Fibroblast of lung (primary cell): Measurements from ENCODE around the gene ERGIC3. TPM values are rescaled to one million over a fixed set of nuclear protein-coding genes. Genes with fewer than 3 reads are reported as not detected.
A peak's percentile ranks its signal among the peaks of the same experiment; 100 is the strongest.

Experiments used
- DNase-seq, 2 donors: peaks; one replicate each; pipeline versions ENCODE4 v3.0.0 to v3.0.0-alpha.2; 2010; ENCODE audit warnings: low read depth in 2 of 2
- H2AFZ ChIP-seq: 2 replicates; pipeline ENCODE4 v1.5.1; 2012; ENCODE audit warnings: low read length, control low read depth, inconsistent platforms
- H3K27ac ChIP-seq: 2 replicates; pipeline ENCODE4 v1.5.1; 2011; ENCODE audit warnings: low read length, control low read depth; ENCODE audit not compliant: insufficient read depth
- H3K27me3 ChIP-seq: 2 replicates; pipeline ENCODE4 v1.5.1; 2011; ENCODE audit warnings: mild to moderate bottlenecking, low read length; ENCODE audit not compliant: control insufficient read depth, insufficient read depth
- H3K36me3 ChIP-seq: 2 replicates; pipeline ENCODE4 v1.5.1; 2011; ENCODE audit warnings: low read length; ENCODE audit not compliant: control insufficient read depth, insufficient read depth
- H3K4me1 ChIP-seq: 2 replicates; pipeline ENCODE4 v1.5.1; 2011; ENCODE audit warnings: low read length; ENCODE audit not compliant: control insufficient read depth, insufficient read depth; ENCODE audit errors: extremely low read depth
- H3K4me2 ChIP-seq: 2 replicates; pipeline ENCODE4 v1.5.1; 2011; ENCODE audit warnings: low read length, control low read depth; ENCODE audit not compliant: insufficient read depth; ENCODE audit errors: extremely low read depth
- H3K4me3 ChIP-seq, 4 experiments: fragments of 200-600 bp in 1 of 4; sonication (generic) in 1 of 4; replicated peaks in 1 of 4; 2 replicates each; pipeline ENCODE4 v1.5.1; 2011 to 2016; ENCODE audit warnings: low read length in 4 of 4, low read depth in 3 of 4, mild to moderate bottlenecking in 3 of 4, control low read depth in 2 of 4, inconsistent platforms in 1 of 4, mixed read lengths in 1 of 4; ENCODE audit not compliant: insufficient read depth in 1 of 4; ENCODE audit errors: control extremely low read depth in 1 of 4
- H3K79me2 ChIP-seq: 2 replicates; pipeline ENCODE4 v1.5.1; 2012; ENCODE audit warnings: mild to moderate bottlenecking, low read length, inconsistent platforms; ENCODE audit not compliant: control insufficient read depth, insufficient read depth
- H3K9ac ChIP-seq: 2 replicates; pipeline ENCODE4 v1.5.1; 2011; ENCODE audit warnings: mild to moderate bottlenecking, low read length, control low read depth; ENCODE audit not compliant: insufficient read depth
- H3K9me3 ChIP-seq: 2 replicates; pipeline ENCODE4 v1.5.1; 2012; ENCODE audit warnings: low read depth, low read length; ENCODE audit not compliant: control insufficient read depth, insufficient read depth
- H4K20me1 ChIP-seq: 2 replicates; pipeline ENCODE4 v1.5.1; 2011; ENCODE audit warnings: low read length; ENCODE audit not compliant: control insufficient read depth, insufficient read depth; ENCODE audit errors: extremely low read depth
- CTCF ChIP-seq, 2 donors: IDR thresholded peaks in 1 of 2; conservative IDR thresholded peaks in 1 of 2; 1 replicate in 1 of 2; 2 replicates in 1 of 2; pipeline ENCODE4 v1.5.1; 2011 to 2012; ENCODE audit warnings: low read length in 2 of 2, control low read depth in 1 of 2, inconsistent platforms in 1 of 2, low read depth in 1 of 2, mild to moderate bottlenecking in 1 of 2
- EZH2 ChIP-seq: IDR thresholded peaks from 2 replicates; pipeline ENCODE4 v1.5.1; 2012; ENCODE audit warnings: low read length, control low read depth, mild to moderate bottlenecking; ENCODE audit errors: missing control alignments
- polyA plus RNA-seq, 2 donors: library from polyadenylated mRNA; depleted of rRNA in 1 of 2; stranded (reverse) in 1 of 2; unstranded in 1 of 2; fragments of >200 nt; gene quantifications; 2 replicates each; pipeline ENCODE4 v1.2.1, GENCODE V29; 2011 to 2012; ENCODE audit warnings: missing spikeins in 1 of 2
- total RNA-seq: library from RNA; depleted of rRNA; stranded (reverse); fragments of >200 nt; gene quantifications from 2 replicates; pipeline ENCODE4 v1.2.1, GENCODE V29; 2014

Gene ERGIC3
- total and polyA plus RNA-seq, 2 donors (not counting 1 experiment from before 2014, with no cell fraction given), result 335 to 355 TPM

GRCh38 chr20:35523298-35523888 is 18.5 kb upstream of the ERGIC3 start:
- Histone ChIP-seq H3K36me3 (no peaks in the 10 kb centered on the region), H3K9me3 (no peaks in the 10 kb centered on the region), H3K79me2 (no peaks in the 10 kb centered on the region), H3K4me3 (no peak overlapping the region), H4K20me1 (no peaks in the 10 kb centered on the region), H3K9ac (no peak overlapping the region), H3K4me2 (no peak overlapping the region), H2AFZ (no peak overlapping the region), H3K27me3 (no peaks in the 10 kb centered on the region), H3K4me1 (no peaks in the 10 kb centered on the region), H3K27ac (no peak overlapping the region)
- no peak for DNase-seq
- no peak for TF ChIP-seq EZH2
- peak; percentile 44 to 61 for TF ChIP-seq CTCF (conservative IDR thresholded peaks at IDR 0.05 in 1 of 2, IDR thresholded peaks at IDR 0.05 in 1 of 2; ENCODE audit: low read depth in 1 of 2, low read length in 2 of 2)

GRCh38 chr20:35525639-35526038 is 16.2 kb upstream of the ERGIC3 start:
- Histone ChIP-seq H3K79me2 (no peaks in the 10 kb centered on the region), H2AFZ (no peak overlapping the region)

GRCh38 chr20:35527122-35527769 is 14.6 kb upstream of the ERGIC3 start:
- Histone ChIP-seq H3K4me2 (no peak overlapping the region), H3K4me3 (no peak overlapping the region), H3K9ac (no peak overlapping the region), H2AFZ (no peak overlapping the region), H3K9me3 (no peaks in the 10 kb centered on the region), H3K79me2 (no peaks in the 10 kb centered on the region), H4K20me1 (no peaks in the 10 kb centered on the region), H3K4me1 (no peaks in the 10 kb centered on the region), H3K27me3 (no peaks in the 10 kb centered on the region), H3K36me3 (no peaks in the 10 kb centered on the region), H3K27ac (no peak overlapping the region)
- no peak for TF ChIP-seq EZH2
- no peak for TF ChIP-seq CTCF (conservative IDR thresholded peaks at IDR 0.05 in 1 of 2, IDR thresholded peaks at IDR 0.05 in 1 of 2; ENCODE audit: low read depth in 1 of 2, low read length in 2 of 2)
- DNase-seq, result no peak

More at GRCh38 chr20:35525639-35526038, 16.2 kb upstream of the ERGIC3 start:
- Histone ChIP-seq H3K36me3 (no peaks in the 10 kb centered on the region), H3K4me3 (no peak overlapping the region), H3K9ac (no peak overlapping the region), H3K4me1 (no peaks in the 10 kb centered on the region), H3K9me3 (no peaks in the 10 kb centered on the region), H3K27me3 (no peaks in the 10 kb centered on the region), H4K20me1 (no peaks in the 10 kb centered on the region), H3K27ac (no peak overlapping the region), H3K4me2 (no peak overlapping the region)
- DNase-seq, result no peak
- TF ChIP-seq EZH2 (no peak), CTCF (conservative IDR thresholded peaks at IDR 0.05 in 1 of 2, IDR thresholded peaks at IDR 0.05 in 1 of 2; ENCODE audit: low read depth in 1 of 2, low read length in 2 of 2) (no peak)
